ENCODE measurements around the gene PKD1.

Gene PKD1

GRCh38 chr16:2082171-2082982, 53.3 kb downstream of the PKD1 start:
- TF ChIP-seq, protein P1, sequence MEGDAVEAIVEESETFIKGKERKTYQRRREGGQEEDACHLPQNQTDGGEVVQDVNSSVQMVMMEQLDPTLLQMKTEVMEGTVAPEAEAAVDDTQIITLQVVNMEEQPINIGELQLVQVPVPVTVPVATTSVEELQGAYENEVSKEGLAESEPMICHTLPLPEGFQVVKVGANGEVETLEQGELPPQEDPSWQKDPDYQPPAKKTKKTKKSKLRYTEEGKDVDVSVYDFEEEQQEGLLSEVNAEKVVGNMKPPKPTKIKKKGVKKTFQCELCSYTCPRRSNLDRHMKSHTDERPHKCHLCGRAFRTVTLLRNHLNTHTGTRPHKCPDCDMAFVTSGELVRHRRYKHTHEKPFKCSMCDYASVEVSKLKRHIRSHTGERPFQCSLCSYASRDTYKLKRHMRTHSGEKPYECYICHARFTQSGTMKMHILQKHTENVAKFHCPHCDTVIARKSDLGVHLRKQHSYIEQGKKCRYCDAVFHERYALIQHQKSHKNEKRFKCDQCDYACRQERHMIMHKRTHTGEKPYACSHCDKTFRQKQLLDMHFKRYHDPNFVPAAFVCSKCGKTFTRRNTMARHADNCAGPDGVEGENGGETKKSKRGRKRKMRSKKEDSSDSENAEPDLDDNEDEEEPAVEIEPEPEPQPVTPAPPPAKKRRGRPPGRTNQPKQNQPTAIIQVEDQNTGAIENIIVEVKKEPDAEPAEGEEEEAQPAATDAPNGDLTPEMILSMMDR (IDR thresholded peaks at IDR 0.05; ENCODE audit: low read depth, low read length) = no peak
- H3K27me3 ChIP-seq = no peaks in the 10 kb centered on the region
- DNase-seq = no peak
- peaks cover 8% of the 10 kb centered on the region; the same call in 1 of the 2 replicates for H3K4me1 ChIP-seq
- peaks cover 49% of the 10 kb centered on the region for H3K36me3 ChIP-seq
- H3K9me3 ChIP-seq = no peaks in the 10 kb centered on the region
- H3K4me3 ChIP-seq (ENCODE audit: low read depth, low read length) = no peak overlapping the region

DNA sequence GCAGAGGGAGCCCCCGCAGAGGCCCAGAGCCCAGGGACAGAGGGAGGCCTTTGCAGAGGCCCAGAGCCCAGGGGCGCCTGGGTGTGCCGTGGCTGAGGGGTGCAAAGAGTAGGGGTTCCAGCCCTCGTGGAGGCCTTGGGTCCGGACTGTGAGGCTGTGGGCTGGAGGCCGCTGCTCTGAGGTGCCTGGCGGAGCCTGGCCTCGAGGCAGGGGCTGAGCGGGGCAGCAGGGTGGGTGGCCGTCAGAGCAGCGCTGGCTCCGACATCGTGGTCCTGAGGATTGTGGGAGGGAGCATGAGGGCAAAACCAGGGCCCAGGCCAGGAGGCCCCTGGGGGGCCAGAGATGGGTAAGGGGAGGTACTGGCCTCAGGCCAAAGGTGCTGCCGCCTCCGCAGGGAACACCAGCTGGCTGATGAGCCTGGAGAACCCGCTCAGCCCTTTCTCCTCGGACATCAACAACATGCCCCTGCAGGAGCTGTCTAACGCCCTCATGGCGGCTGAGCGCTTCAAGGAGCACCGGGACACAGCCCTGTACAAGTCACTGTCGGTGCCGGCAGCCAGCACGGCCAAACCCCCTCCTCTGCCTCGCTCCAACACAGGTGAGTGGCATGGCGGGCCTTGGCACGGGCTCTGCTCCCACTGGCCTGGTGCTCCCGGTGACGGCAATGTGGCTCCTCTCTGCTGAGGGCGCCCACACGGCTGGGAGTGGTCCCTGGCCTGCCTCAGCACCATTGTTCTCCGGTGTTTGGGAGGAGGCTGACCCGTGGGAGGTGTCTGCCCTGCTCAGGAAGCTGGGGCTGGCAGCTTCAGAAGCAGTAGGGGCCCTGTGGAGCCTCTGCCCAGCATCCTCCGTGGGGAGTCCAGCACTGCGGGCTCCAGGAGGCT, 54.3 kb downstream of the PKD1 start:
- TF ChIP-seq, protein P1 (IDR thresholded peaks at IDR 0.05; ENCODE audit: low read depth, low read length) = no peak
- no peaks in the 10 kb centered on the region for H3K27me3 ChIP-seq
- peaks cover 46% of the 10 kb centered on the region for H3K36me3 ChIP-seq
- peaks cover 8% of the 10 kb centered on the region; the same call in 1 of the 2 replicates for H3K4me1 ChIP-seq
- H3K9me3 ChIP-seq = no peaks in the 10 kb centered on the region
- DNase-seq = no peak
- no peak overlapping the region for H3K4me3 ChIP-seq (ENCODE audit: low read depth, low read length)

GRCh38 chr16:2079991-2080390, 55.7 kb downstream of the PKD1 start:
- H3K4me3 ChIP-seq (ENCODE audit: low read depth, low read length) = no peak overlapping the region
- no peaks in the 10 kb centered on the region; the same call in 1 of the 2 replicates for H3K4me1 ChIP-seq
- TF ChIP-seq, protein P1 (IDR thresholded peaks at IDR 0.05; ENCODE audit: low read depth, low read length) = no peak
- no peak for DNase-seq
- H3K9me3 ChIP-seq = no peaks in the 10 kb centered on the region
- H3K27me3 ChIP-seq = no peaks in the 10 kb centered on the region
- peaks cover 37% of the 10 kb centered on the region for H3K36me3 ChIP-seq

- Histone ChIP-seq H3K4me1 (no peaks in the 10 kb centered on the region; the same call in 1 of the 2 replicates), H3K27me3 (no peaks in the 10 kb centered on the region), H3K36me3 (peaks cover 32% of the 10 kb centered on the region), H3K9me3 (no peaks in the 10 kb centered on the region), H3K4me3 (ENCODE audit: low read depth, low read length) (no peak overlapping the region)
- DNase-seq = no peak
- TF ChIP-seq, protein P1 (IDR thresholded peaks at IDR 0.05; ENCODE audit: low read depth, low read length) = no peak
Measured at GRCh38 chr16:2079311-2079800, 56.3 kb downstream of the PKD1 start.

DNA sequence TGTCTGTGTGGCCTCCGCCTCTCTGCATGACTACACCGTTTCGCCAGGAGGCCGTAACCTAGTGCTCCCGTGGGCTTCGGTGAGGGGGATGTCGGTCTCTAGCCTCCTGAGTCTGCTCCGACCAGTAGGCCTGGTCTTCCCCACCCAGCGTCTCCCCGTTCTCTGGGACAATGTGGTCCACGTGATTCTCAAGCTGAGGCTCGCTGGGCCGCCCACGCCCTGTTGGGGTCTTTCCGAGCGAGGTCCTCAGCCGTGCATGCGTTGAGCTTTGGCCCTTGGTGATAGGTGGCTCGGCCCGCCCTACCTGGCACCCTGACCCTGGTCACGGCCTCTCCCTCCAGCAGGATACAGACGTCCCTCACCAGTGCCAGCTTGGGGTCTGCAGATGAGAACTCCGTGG, 57.0 kb downstream of the PKD1 start:
- Histone ChIP-seq H3K36me3 (peaks cover 32% of the 10 kb centered on the region), H3K4me1 (no peaks in the 10 kb centered on the region; the same call in 1 of the 2 replicates), H3K27me3 (no peaks in the 10 kb centered on the region), H3K9me3 (no peaks in the 10 kb centered on the region), H3K4me3 (ENCODE audit: low read depth, low read length) (no peak overlapping the region)
- TF ChIP-seq, protein P1 (IDR thresholded peaks at IDR 0.05; ENCODE audit: low read depth, low read length) = no peak
- DNase-seq = no peak
